Activated T-helper 1 cell treated with anti-CD3 and anti-CD28 coated beads, Interleukin-12 subunit alpha, Interleukin-12 subunit beta, Interleukin-2, Interleukin-4 antibody, amounts not matched to agents 30 ng/mL and 10 ng/mL and 1 ng/mL, durations not matched to agents 14 hours and 24 hours and 36 hours (primary cell): ENCODE results near the gene AJM1. TPM values are rescaled to one million over a fixed set of nuclear protein-coding genes. Genes with fewer than 3 reads are reported as not detected.

ENCODE experiments used
- DNase-seq: peaks from one replicate; pipeline ENCODE4 v3.0.0; 2021; ENCODE audit warnings: low spot score
- H3K27ac Mint-ChIP-seq: one replicate; pipeline ENCODE4 v1.8.0; 2021; ENCODE audit warnings: mild to moderate bottlenecking, mixed read lengths
- H3K27me3 Mint-ChIP-seq: one replicate; pipeline ENCODE4 v1.8.0; 2022; ENCODE audit warnings: mild to moderate bottlenecking, moderate library complexity, mixed read lengths; ENCODE audit not compliant: insufficient read depth
- H3K36me3 Mint-ChIP-seq: one replicate; pipeline ENCODE4 v1.8.0; 2021; ENCODE audit warnings: low read depth, mixed read lengths
- H3K4me1 Mint-ChIP-seq: one replicate; pipeline ENCODE4 v1.8.0; 2021; ENCODE audit warnings: low read depth, mixed read lengths
- H3K4me3 Mint-ChIP-seq: one replicate; pipeline ENCODE4 v1.8.0; 2021; ENCODE audit warnings: mild to moderate bottlenecking, moderate library complexity, mixed read lengths
- H3K9me3 Mint-ChIP-seq: one replicate; pipeline ENCODE4 v1.8.0; 2021; ENCODE audit warnings: mixed read lengths
- intact Hi-C: fragments of 100-400 bp; cut with micrococcal nuclease; formaldehyde crosslinking; loops from one replicate; pipeline ENCODE4 v1.15.1; 2024
- total RNA-seq: library from RNA; stranded (reverse); gene quantifications from 2 replicates; pipeline ENCODE4 v1.2.3, GENCODE V29; 2022

Gene AJM1
- total RNA-seq, 1 donor from 2014 or later: 5.8 TPM

- Mint-ChIP-seq H3K27ac (no peak overlapping the region), H3K36me3 (peaks cover 4% of the 10 kb centered on the region), H3K4me1 (no peaks in the 10 kb centered on the region), H3K4me3 (no peak overlapping the region), H3K9me3 (no peaks in the 10 kb centered on the region), H3K27me3 (no peaks in the 10 kb centered on the region)
- intact Hi-C loops: no loop called here
- DNase-seq: no peak
Observed at GRCh38 chr9:136854113-136854841, 12.0 kb downstream of the AJM1 start.

- intact Hi-C loops: no loop called here
- Mint-ChIP-seq H3K27ac (no peak overlapping the region), H3K9me3 (no peaks in the 10 kb centered on the region), H3K4me1 (no peaks in the 10 kb centered on the region), H3K4me3 (no peak overlapping the region), H3K27me3 (no peaks in the 10 kb centered on the region), H3K36me3 (peaks cover 1% of the 10 kb centered on the region)
- DNase-seq: no peak
Observed at GRCh38 chr9:136854842-136855460, 12.7 kb downstream of the AJM1 start.

DNA sequence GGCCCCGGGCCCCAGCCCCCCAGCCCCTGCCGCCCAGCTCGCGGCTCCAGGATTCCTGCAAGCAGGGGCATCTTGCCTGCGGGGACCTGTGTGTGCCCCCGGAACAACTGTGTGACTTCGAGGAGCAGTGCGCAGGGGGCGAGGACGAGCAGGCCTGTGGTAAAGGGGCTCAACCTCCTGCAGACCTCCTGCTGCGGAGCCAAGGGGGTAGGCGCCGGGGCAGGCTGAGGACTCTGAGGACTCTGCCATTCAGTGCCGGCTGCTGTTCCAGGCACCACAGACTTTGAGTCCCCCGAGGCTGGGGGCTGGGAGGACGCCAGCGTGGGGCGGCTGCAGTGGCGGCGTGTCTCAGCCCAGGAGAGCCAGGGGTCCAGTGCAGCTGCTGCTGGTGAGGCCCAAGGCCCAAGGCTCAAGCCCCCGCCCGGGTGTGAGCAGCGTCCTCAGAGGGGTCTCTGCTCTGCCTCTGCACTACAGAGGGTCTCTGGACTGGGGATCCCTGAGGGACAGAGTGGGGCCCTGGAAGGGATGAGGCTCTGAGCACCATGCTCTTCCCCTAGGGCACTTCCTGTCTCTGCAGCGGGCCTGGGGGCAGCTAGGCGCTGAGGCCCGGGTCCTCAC is 13.3 kb downstream of the AJM1 start:
- DNase-seq: no peak
- intact Hi-C loops: no loop called here
- Mint-ChIP-seq H3K27me3 (no peaks in the 10 kb centered on the region), H3K36me3 (peaks cover 3% of the 10 kb centered on the region), H3K27ac (no peak overlapping the region), H3K4me1 (no peaks in the 10 kb centered on the region), H3K4me3 (no peak overlapping the region), H3K9me3 (no peaks in the 10 kb centered on the region)

GRCh38 chr9:136856079-136856476 is 13.8 kb downstream of the AJM1 start:
- Mint-ChIP-seq H3K4me1 (no peaks in the 10 kb centered on the region), H3K27me3 (no peaks in the 10 kb centered on the region), H3K27ac (no peak overlapping the region), H3K4me3 (no peak overlapping the region), H3K36me3 (peaks cover 5% of the 10 kb centered on the region), H3K9me3 (no peaks in the 10 kb centered on the region)
- no peak for DNase-seq
- intact Hi-C loops: no loop called here

GRCh38 chr9:136856541-136857141 is 14.4 kb downstream of the AJM1 start:
- H3K4me3 Mint-ChIP-seq: no peak overlapping the region
- peaks cover 5% of the 10 kb centered on the region for H3K36me3 Mint-ChIP-seq
- H3K9me3 Mint-ChIP-seq: no peaks in the 10 kb centered on the region
- intact Hi-C loops: no loop called here
- H3K27ac Mint-ChIP-seq: no peak overlapping the region
- H3K27me3 Mint-ChIP-seq: no peaks in the 10 kb centered on the region
- no peaks in the 10 kb centered on the region for H3K4me1 Mint-ChIP-seq
- no peak for DNase-seq

GRCh38 chr9:136857166-136857565 is 14.9 kb downstream of the AJM1 start:
- Mint-ChIP-seq H3K27me3 (no peaks in the 10 kb centered on the region), H3K36me3 (peaks cover 7% of the 10 kb centered on the region), H3K9me3 (no peaks in the 10 kb centered on the region), H3K27ac (no peak overlapping the region), H3K4me3 (no peak overlapping the region), H3K4me1 (no peaks in the 10 kb centered on the region)
- intact Hi-C loops: no loop called here
- DNase-seq: no peak

GRCh38 chr9:136857581-136858412 is 15.5 kb downstream of the AJM1 start:
- no peaks in the 10 kb centered on the region for H3K4me1 Mint-ChIP-seq

GRCh38 chr9:136858452-136858843 is 16.2 kb downstream of the AJM1 start:
- intact Hi-C loops: no loop called here
- no peak for DNase-seq
- no peak overlapping the region for H3K27ac Mint-ChIP-seq
- H3K27me3 Mint-ChIP-seq: no peaks in the 10 kb centered on the region
- H3K4me1 Mint-ChIP-seq: peaks cover under 1% of the 10 kb centered on the region
- H3K4me3 Mint-ChIP-seq: no peak overlapping the region
- H3K36me3 Mint-ChIP-seq: peaks cover 11% of the 10 kb centered on the region
- no peaks in the 10 kb centered on the region for H3K9me3 Mint-ChIP-seq

More at GRCh38 chr9:136857581-136858412, 15.5 kb downstream of the AJM1 start:
- no peak for DNase-seq
- Mint-ChIP-seq H3K27ac (no peak overlapping the region), H3K4me3 (no peak overlapping the region), H3K27me3 (no peaks in the 10 kb centered on the region), H3K9me3 (no peaks in the 10 kb centered on the region), H3K36me3 (peaks cover 9% of the 10 kb centered on the region)
- intact Hi-C loops: no loop called here

DNA sequence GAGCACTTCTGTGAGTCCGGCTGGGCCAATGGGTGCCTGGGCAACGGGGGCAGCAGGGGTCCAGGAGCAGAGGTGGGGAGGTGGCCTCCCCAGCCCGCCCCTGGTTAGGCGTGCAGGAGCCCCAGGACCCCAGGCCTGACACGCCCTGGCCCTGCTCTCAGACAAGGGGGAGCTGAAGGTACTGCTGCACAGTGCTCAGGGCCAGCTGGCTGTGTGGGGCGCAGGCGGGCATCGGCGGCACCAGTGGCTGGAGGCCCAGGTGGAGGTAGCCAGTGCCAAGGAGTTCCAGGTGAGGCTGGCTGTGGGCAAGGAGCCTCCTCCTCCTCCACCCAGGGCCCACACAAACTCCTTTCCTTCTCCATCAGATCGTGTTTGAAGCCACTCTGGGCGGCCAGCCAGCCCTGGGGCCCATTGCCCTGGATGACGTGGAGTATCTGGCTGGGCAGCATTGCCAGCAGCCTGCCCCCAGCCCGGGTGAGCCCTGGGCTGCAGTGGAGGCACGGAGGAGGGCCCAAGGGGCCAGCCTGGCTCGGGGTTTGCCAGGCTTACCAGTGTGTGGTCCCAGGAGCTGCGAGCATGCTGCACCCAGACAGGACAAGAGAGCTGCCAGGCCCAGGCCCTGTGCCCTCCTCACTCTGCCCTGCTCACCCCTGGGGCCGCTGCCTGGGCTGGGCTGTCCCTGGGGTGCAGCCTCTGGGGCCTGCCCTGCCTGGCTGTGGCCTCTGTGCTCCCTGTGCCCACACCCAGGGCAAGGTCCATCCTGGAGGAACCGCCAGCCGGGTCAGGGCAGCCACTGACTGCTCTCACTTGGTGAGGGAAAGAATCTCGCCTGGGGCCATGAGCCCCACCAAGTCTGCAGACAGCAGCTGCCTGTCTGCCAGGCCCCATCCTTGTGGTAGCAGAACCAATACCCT is 16.8 kb downstream of the AJM1 start:
- Mint-ChIP-seq H3K27ac (no peak overlapping the region), H3K9me3 (no peaks in the 10 kb centered on the region), H3K36me3 (peaks cover 16% of the 10 kb centered on the region), H3K4me3 (no peak overlapping the region), H3K4me1 (peaks cover 7% of the 10 kb centered on the region), H3K27me3 (no peaks in the 10 kb centered on the region)
- intact Hi-C loops: no loop called here
- DNase-seq: no peak

DNA sequence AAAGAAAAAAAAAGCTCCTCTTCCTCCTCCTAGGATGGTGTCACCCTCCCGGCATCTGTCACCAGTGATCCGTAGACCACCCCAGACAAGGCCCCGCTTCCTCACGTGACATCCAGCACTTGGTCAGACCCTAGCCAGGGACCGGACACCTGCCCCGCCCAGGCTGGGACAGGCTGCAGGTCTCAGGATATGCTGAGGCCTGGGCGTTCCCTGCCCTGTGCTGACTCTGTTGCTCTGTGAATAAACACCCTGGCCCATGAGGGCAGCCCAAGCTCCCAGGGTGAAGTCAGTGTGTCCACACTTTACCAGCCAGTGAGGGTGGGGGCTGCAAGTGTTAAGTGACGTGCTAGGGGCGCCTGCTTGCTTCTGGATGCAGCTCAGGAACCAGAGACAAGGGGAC is 18.3 kb downstream of the AJM1 start:
- Mint-ChIP-seq H3K36me3 (peaks cover 16% of the 10 kb centered on the region), H3K9me3 (no peaks in the 10 kb centered on the region), H3K27ac (peak overlapping the region; percentile 70), H3K27me3 (no peaks in the 10 kb centered on the region), H3K4me3 (no peak overlapping the region), H3K4me1 (peaks cover 10% of the 10 kb centered on the region)
- intact Hi-C loops: no loop called here
- no peak for DNase-seq

- intact Hi-C loops: no loop called here
- Mint-ChIP-seq H3K27ac (no peak overlapping the region), H3K9me3 (no peaks in the 10 kb centered on the region), H3K27me3 (no peaks in the 10 kb centered on the region), H3K4me1 (peaks cover 10% of the 10 kb centered on the region), H3K4me3 (no peak overlapping the region), H3K36me3 (peaks cover 16% of the 10 kb centered on the region)
- no peak for DNase-seq
Observed at GRCh38 chr9:136860933-136861873, 18.9 kb downstream of the AJM1 start.
